Right forelimb (tissue), 1 donor: Measurements from ENCODE around the gene GALNT12.

Experiments used
- DNase-seq: peaks from one replicate; pipeline ENCODE4 v3.0.0-alpha.2; 2018

GALNT12 gene

GRCh38 chr9:98805506-98806272, 1.8 kb upstream of the GALNT12 start:
- DNase-seq = no peak

DNA sequence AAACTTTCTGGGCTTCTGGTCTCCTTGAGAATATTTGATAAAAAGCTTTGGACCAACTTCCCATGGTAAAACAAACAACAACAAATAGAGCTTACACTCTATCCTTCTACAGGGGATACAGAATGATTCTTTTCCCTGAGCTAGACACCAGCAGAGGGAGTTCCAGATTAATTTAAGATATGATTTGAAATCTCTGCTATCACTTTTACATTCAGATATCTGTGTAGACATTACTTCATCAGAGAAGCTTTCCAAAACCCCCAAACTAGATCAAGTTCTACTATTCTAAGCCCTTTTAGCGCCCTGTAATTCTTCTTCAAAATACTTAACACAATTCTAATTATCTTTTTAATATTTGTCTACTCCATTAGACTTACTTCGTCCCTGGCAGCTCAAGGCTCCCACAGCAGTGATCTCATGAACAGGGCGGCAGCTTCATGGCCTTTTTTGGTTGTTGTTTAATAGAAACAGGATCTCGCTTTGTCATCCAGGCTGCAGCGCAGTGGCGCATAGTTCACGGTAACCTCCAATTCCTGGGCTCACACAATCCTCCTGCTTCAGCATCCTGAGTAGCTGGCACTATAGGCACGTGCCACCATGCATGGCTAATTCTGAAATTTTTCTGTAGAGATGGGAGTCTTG, 955 bp upstream of the GALNT12 start:
- no peak for DNase-seq

GRCh38 chr9:98807814-98808195, 335 bp downstream of the GALNT12 start:
- no peak for DNase-seq

GRCh38 chr9:98808411-98808815, 943 bp downstream of the GALNT12 start:
- no peak for DNase-seq

DNA sequence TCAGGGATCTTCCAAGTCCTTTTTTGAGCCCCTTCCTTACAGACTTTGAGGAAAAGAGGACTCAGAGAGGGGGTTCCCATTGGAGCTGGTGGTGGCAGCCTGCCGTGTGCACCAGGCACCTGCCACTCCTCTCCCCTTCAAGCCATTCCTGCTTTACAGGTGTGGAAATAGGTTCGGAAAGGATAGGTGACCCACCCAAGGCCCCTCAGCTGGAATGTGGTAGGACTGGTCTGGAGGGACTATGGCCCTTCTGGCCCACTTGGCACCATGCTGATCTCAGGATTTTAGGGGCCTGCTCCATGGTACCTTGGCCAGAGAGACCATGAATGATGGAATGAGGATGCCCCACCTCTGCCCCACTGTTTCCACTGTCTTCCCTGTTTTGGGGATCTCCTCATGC, 1.4 kb downstream of the GALNT12 start:
- no peak for DNase-seq

GRCh38 chr9:98809311-98810101, 2.0 kb downstream of the GALNT12 start:
- DNase-seq = no peak

DNA sequence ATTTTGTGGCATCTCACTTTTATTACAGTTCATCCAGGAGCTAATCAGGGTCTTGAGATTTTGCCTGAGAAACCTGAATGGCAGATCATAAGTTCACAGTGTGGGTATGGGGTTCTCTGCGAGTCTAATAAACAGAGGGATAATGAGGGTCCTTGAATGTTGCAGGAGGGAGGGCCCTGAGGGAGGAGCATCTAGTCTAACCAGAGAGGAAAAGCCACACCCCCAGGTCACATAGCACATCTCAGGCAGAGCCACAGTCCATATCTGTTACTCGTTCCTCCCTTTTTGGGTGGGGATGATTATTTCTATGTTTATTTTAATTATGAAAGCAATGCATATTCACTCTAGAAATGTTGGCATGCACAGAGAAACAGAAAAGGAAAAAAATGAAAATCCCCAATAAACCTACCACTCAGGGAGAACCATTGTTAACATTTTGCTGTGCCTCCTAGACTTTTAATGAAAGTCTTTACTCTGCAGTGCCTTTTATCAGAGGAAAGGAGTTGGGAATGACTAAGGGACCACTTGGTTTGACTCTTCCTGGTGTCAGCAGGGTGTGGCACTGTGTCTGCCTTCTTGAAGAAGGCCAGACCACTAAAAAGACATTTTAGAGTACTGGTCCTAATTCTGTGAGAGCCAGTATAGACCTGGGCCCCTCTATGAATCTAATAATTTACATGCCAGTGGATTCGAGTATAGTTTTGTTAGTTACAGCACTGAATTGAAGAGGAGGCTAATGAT, 2.8 kb downstream of the GALNT12 start:
- no peak for DNase-seq

DNA sequence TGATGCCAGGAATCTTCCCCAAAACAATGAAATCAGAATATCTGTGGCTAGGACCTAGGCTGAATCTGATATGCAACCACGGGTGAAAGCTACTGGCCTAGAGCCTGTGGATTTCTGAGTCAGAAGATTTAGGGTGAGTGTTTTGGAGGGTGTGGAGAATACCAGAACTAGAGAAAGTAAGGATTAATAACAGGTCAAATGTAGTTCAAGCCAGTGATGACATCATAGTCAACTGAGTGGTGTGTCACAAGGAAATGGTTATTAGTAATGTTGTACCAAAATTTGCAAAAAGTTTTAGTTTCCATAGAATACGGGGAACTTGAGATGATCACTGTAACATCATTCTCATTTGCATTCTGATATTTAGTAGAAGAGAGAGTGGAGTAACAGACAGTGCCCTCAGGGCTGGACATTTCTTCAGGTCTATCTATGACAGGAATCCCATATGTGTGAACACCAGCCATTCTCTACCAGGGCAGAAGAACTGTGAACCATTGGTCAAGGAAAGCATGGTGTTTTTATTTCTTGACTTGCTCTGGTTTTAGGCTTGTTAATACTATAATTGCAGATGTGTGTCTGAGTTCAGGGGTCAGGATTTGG, 3.7 kb downstream of the GALNT12 start:
- DNase-seq = no peak

GRCh38 chr9:98815391-98815951, 8.0 kb downstream of the GALNT12 start:
- DNase-seq = no peak

- no peak for DNase-seq
Observed at GRCh38 chr9:98818764-98819163, 11.3 kb downstream of the GALNT12 start.

- no peak for DNase-seq
Observed at GRCh38 chr9:98819231-98819630, 11.8 kb downstream of the GALNT12 start.

DNA sequence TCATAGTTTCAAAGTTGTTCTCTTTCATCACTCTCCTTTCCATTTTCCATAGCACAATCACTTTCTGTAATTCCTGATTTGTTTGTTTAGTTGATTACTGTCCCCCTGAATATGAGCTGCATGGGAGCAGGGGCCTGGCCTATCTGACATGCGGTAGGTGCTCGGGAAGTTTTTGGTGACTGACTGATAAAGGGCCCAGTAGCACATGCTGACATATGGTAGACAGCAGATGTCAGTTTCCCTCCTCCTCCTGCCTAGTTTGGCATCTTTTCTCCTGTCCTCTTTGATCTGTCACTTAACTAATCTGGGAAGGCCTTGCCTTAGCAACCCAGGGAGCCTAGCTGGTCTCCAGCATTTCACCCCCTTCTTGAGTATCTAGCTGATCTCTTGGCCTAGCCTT, 14.4 kb downstream of the GALNT12 start:
- DNase-seq = no peak

- no peak for DNase-seq
Observed at GRCh38 chr9:98822661-98823060, 15.2 kb downstream of the GALNT12 start.

GRCh38 chr9:98823666-98824334, 16.3 kb downstream of the GALNT12 start:
- no peak for DNase-seq

DNA sequence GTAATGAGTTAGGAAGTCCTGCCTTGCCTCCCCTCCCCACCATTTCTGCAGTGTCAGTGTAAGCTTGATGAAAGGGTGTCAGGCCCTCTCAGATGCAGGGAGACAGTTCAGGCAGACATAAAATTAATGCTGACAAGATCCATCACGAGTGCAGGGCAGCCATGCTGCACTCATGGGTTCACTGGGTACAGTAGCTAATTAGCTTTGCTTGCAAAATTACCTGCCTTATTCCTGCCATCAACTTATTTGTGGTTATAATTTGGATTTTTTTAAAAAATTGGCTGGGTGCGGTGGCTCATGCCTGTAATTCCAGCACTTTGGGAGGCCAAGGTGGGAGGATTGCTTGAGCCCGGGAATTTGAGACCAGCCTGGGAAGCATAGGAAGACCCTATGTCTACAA, 17.9 kb downstream of the GALNT12 start:
- no peak for DNase-seq

GRCh38 chr9:98826716-98827115, 19.2 kb downstream of the GALNT12 start:
- DNase-seq = no peak

- DNase-seq = no peak
Observed at GRCh38 chr9:98829766-98830165, 22.3 kb downstream of the GALNT12 start.

- DNase-seq = no peak
Observed at GRCh38 chr9:98830554-98830953, 23.1 kb downstream of the GALNT12 start.

DNA sequence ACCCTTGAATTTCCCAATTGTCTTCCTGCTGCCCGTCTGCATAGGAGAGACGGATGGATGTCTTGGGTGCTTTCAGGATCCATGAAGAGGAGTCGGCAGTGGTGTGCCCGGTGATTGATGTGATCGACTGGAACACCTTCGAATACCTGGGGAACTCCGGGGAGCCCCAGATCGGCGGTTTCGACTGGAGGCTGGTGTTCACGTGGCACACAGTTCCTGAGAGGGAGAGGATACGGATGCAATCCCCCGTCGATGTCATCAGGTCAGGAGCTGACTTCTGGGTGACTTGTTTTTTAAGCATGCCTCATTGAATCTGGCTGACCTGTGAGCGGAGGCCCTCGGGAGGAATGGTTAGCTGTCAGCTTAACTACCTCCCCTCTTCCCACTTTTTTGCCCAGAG, 24.2 kb downstream of the GALNT12 start:
- DNase-seq = no peak

DNA sequence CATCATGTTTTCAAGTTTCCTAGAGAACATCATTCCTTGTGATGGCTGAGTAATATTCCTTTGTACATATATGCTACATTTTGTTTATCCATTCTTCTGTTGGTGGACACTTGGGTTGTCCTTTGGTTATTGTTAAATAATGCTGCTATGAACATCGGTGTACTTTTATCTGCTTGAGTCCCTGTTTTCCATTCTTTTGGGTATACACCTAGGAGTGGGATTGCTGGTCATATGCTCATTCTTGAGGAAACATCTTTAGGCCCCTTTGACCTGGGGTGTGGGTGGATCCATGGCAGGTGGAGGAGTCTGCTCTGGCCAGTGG, 25.3 kb downstream of the GALNT12 start:
- no peak for DNase-seq

DNA sequence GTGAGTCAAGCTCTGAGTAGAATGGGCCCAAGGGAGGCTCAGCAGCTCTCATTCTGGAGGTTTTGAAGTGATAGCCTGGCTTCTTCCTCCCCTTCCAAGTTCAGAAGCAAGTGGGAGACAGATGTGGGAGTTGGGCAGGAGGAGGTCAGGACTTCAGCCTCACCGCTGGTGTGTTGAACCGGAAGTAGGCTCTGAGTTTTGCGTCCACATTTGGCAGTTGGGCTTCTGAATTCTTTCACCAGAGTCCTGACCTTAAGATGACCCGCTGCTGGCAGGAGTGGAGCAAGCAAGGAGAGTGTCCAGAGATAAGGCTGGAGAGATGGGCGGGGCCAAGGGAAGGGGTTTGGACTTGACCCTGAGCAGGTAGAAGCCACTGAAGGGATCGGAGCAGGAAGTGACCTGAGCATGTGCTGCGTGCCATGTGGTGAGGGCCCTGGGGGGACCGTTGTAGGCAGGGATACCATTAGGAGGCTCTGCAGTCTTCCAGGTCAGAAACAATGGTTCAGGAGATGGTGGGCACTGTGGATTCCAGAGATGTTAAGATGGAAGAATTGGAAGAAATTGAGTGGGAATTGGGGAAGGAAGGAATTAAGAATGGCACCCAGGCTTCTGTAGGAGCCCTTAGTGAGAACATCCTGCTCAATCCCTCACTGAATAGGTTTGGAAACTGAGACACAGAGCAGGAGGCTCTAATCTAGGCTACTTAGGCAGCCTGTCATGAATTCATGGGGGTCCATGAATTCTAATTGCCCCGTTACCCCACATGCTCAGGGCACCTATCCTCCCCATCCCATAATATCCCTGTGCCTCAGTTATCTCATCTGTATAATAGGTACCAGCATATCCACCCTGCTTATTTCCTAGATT, 25.9 kb downstream of the GALNT12 start:
- DNase-seq = no peak
